Adrenal gland (tissue), 12 donors: ENCODE data around the gene CCDC61. TPM values are rescaled to one million over a fixed set of nuclear protein-coding genes. Genes with fewer than 3 reads are reported as not detected.
A peak's percentile ranks its signal among the peaks of the same experiment; 100 is the strongest.

Experiments
- DNase-seq, 7 donors: peaks; one replicate each; pipeline ENCODE4 v3.0.0-alpha.2; 2019 to 2020
- H3K27ac ChIP-seq, 5 donors: fragments of 200-600 bp; sonication (generic) in 4 of 5; 1 replicate in 3 of 5; 2 replicates in 2 of 5; pipeline versions ENCODE4 v1.5.1 to v1.8.0; 2016 to 2020; ENCODE audit warnings: mild to moderate bottlenecking in 1 of 5
- H3K27me3 ChIP-seq: fragments of 200-600 bp; 2 replicates; pipeline ENCODE4 v1.8.0; 2021
- H3K36me3 ChIP-seq, 2 donors: fragments of 200-600 bp; replicated peaks in 1 of 2; 1 replicate in 1 of 2; 2 replicates in 1 of 2; pipeline versions ENCODE4 v1.5.1 to v1.8.0; 2018 to 2022
- H3K4me1 ChIP-seq, 2 donors: fragments of 200-600 bp; replicated peaks in 1 of 2; 1 replicate in 1 of 2; 2 replicates in 1 of 2; pipeline versions ENCODE4 v1.5.1 to v1.8.0; 2018 to 2021
- H3K4me3 ChIP-seq, 4 donors: fragments of 200-600 bp; sonication (generic) in 3 of 4; one replicate each; pipeline ENCODE4 v1.5.1; 2016 to 2018
- H3K9me3 ChIP-seq, 3 donors: fragments of 200-600 bp; sonication (generic) in 1 of 3; replicated peaks in 1 of 3; 1 replicate in 2 of 3; 2 replicates in 1 of 3; pipeline versions ENCODE4 v1.5.1 to v1.8.0; 2016 to 2021
- CTCF ChIP-seq, 6 experiments: fragments of 450-650 bp in 4 of 6; fragments of 200-600 bp in 2 of 6; sonication (generic) in 1 of 6; IDR thresholded peaks; 1 replicate in 5 of 6; 2 replicates in 1 of 6; pipeline versions ENCODE4 v1.5.1 to v1.8.0; 2016 to 2021; ENCODE audit warnings: antibody characterized with exemption in 6 of 6, mild to moderate bottlenecking in 2 of 6, moderate library complexity in 1 of 6
- POLR2A ChIP-seq, 2 donors: fragments of 450-650 bp; IDR thresholded peaks; one replicate each; pipeline ENCODE4 v1.6.1; 2017; ENCODE audit warnings: antibody characterized with exemption in 2 of 2, mild to moderate bottlenecking in 2 of 2, moderate library complexity in 1 of 2
- WGBS, 4 donors: extraction: QIAGEN DNeasy Blood & Tissue Kit in 2 of 4; methylation state at CpG; one replicate each; pipeline versions ENCODE4 v1.1.5 to v1.1.7; 2013 to 2017; 5-methylcytosine and 5-hydroxymethylcytosine counted together
- intact Hi-C, 2 donors: fragments of 100-400 bp; cut with DNase I; formaldehyde crosslinking; loops; one replicate each; pipeline versions ENCODE4 v1.14.1 to v1.15.0; 2022 to 2023
- polyA plus RNA-seq, 3 donors: library from polyadenylated mRNA; stranded (reverse); fragments of 200-250 nt in 2 of 3; fragments of 350-450 nt in 1 of 3; fragmentation: Illumina TruSeq in 1 of 3; extraction: RNeasy Lipid Tissue Mini Kit (QIAGEN cat#74804) in 1 of 3; gene quantifications; one replicate each; pipeline ENCODE4 v1.2.3, GENCODE V29; 2013 to 2014
- total RNA-seq, 9 donors: library from RNA; depleted of rRNA in 4 of 9; stranded (reverse); fragments of >200 nt in 4 of 9; fragments of 120-200 nt in 1 of 9; fragmentation: NEBNext Ultra II Directional in 1 of 9; extraction: Animal tissue kit (Norgen Biotek cat#: 25700) in 1 of 9; gene quantifications; one replicate each; pipeline versions ENCODE4 v1.1.0 to v1.2.4, GENCODE V29; 2013 to 2023
- donor health status: healthy with polysubstance abuse.
- donor health status: Bipolar disorder and iron deficiency.
- donor health status: DM: yes; HTN: yes; CAD: no.
- donor health status: DM: no; HTN: no; CAD: no.
- donor health status: DM: no; HTN: no; CAD: no.
- donor health status: DM: yes; HTN: yes; CAD: no.

CCDC61 gene
- total and polyA plus RNA-seq, 12 donors = 2.8 to 45.9 (median 15.0) TPM

- H3K36me3 ChIP-seq = no peaks in the 10 kb centered on the region
- 54 to 74% (median 64%) methylated on average over 5 to 8 of the region's 8 CpGs for WGBS, 4 donors
Measured at GRCh38 chr19:46014534-46014933, 19.3 kb downstream of the CCDC61 start.

GRCh38 chr19:46014941-46015686 is 19.8 kb downstream of the CCDC61 start:
- TF ChIP-seq POLR2A (IDR thresholded peaks at IDR 0.05) (peak in 1 of 2 donors; percentile 26), CTCF (IDR thresholded peaks at IDR 0.05) (no peak)
- no peaks in the 10 kb centered on the region for H3K36me3 ChIP-seq
- H3K9me3 ChIP-seq = no peaks in the 10 kb centered on the region
- intact Hi-C loops = no loop called here
- peak; percentile 54 to 78 (median 75) for DNase-seq
- peaks cover 7 to 11% of the 10 kb centered on the region in 2 donors for H3K4me1 ChIP-seq
- H3K27me3 ChIP-seq = peaks cover 4% of the 10 kb centered on the region
- no peak overlapping the region for H3K27ac ChIP-seq
- peak overlapping the region in 1 of 4 donors; percentile 77 for H3K4me3 ChIP-seq
- 7 to 38% (median 16%) methylated on average over 8 to 74 of the region's 74 CpGs for WGBS, 4 donors

More at GRCh38 chr19:46014534-46014933, 19.3 kb downstream of the CCDC61 start:
- TF ChIP-seq CTCF (IDR thresholded peaks at IDR 0.05) (no peak), POLR2A (IDR thresholded peaks at IDR 0.05) (no peak)
- DNase-seq = peak in 1 of 7 donors; percentile 25
- H3K4me3 ChIP-seq = peak overlapping the region in 1 of 4 donors; percentile 77
- peaks cover 7 to 11% of the 10 kb centered on the region in 2 donors for H3K4me1 ChIP-seq
- intact Hi-C loops = no loop called here
- H3K27me3 ChIP-seq = peaks cover 4% of the 10 kb centered on the region
- H3K27ac ChIP-seq = no peak overlapping the region
- H3K9me3 ChIP-seq = no peaks in the 10 kb centered on the region

GRCh38 chr19:46015687-46016425 is 20.6 kb downstream of the CCDC61 start:
- Histone ChIP-seq H3K9me3 (no peaks in the 10 kb centered on the region), H3K4me3 (peak overlapping the region in 3 of 4 donors; percentile 30 to 99 (median 77)), H3K4me1 (peaks cover 7 to 11% of the 10 kb centered on the region in 2 donors), H3K27ac (no peak overlapping the region), H3K36me3 (no peaks in the 10 kb centered on the region), H3K27me3 (peaks cover 4% of the 10 kb centered on the region)
- TF ChIP-seq POLR2A (IDR thresholded peaks at IDR 0.05) (no peak), CTCF (IDR thresholded peaks at IDR 0.05) (no peak)
- 8 to 16% (median 10%) methylated on average over 25 to 63 of the region's 63 CpGs for WGBS, 4 donors
- DNase-seq = no peak
- intact Hi-C loops = no loop called here

DNA sequence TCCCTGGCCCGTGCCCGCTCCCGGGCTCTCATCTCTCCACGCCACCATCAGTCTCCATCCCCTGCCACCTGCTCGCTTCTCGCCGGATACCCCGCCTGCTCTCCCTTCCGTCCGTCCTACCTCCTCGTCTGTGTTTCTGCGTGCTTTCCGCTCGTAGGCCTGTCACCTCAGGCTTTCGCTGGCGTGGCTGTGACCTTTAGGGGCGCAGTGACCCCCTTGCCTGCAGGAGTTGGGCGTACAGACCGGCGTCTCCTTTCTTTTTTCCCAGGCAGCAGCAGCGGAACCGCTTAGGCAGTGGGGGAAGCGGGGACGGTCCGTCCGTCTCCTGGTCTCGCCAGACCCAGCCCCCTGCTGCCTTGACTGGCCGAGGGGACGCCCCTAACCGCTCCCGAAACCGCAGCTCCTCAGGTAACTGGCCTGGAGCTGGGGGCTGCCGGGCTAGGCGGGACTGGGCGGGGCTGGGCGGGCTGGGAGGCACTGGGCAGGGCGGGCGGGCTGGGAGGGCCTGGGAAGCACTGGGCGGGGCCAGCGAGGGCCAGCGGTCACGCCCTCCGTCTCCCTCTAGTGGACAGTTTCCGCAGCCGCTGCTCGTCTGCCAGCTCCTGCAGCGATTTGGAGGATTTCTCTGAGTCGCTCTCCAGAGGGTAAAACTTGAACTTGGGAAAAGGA is 21.3 kb downstream of the CCDC61 start:
- TF ChIP-seq POLR2A (IDR thresholded peaks at IDR 0.05) = no peak
- TF ChIP-seq CTCF (IDR thresholded peaks at IDR 0.05) = peak; percentile 39 to 89 (median 64)
- intact Hi-C loops = no loop called here
- no peaks in the 10 kb centered on the region for H3K9me3 ChIP-seq
- peaks cover 7 to 11% of the 10 kb centered on the region in 2 donors for H3K4me1 ChIP-seq
- WGBS, 4 donors = 1 to 2% (median 2%) methylated on average over 22 to 48 of the region's 48 CpGs
- peaks cover 4% of the 10 kb centered on the region for H3K27me3 ChIP-seq
- no peak overlapping the region for H3K27ac ChIP-seq
- peak; percentile 70 to 88 (median 82) for DNase-seq
- peak overlapping the region in 3 of 4 donors; percentile 30 to 99 (median 77) for H3K4me3 ChIP-seq
- H3K36me3 ChIP-seq = no peaks in the 10 kb centered on the region
